Measurements from ENCODE around the gene LSM4. TPM values are rescaled to one million over a fixed set of nuclear protein-coding genes. Genes with fewer than 3 reads are reported as not detected.

Gene LSM4
- total and polyA plus RNA-seq, 2 donors from 2014 or later: 87.7 to 245 TPM

GRCh38 chr19:18274781-18275356, 48.0 kb downstream of the LSM4 start:
- intact Hi-C loops (cut with DNase I): loop anchor here (10.0 kb wide), 1 partner anchor 130 kb away; no protein-coding TSS in a partner anchor
- no peaks in the 10 kb centered on the region for H3K9me3 ChIP-seq (ENCODE audit: control insufficient read depth in 2 of 3, insufficient read depth in 1 of 3, low read length in 3 of 3)
- DNase-seq (peak in 4 of 5 donors; percentile 57 to 95 (median 76)), FAIRE-seq (no peak)
- H3K27ac ChIP-seq (ENCODE audit: low read depth in 2 of 2, low read length in 2 of 2): peak overlapping the region; percentile 83 to 87
- no peak for TF ChIP-seq CTCF (IDR thresholded peaks at IDR 0.05; ENCODE audit: borderline replicate concordance, extremely low read depth, insufficient read depth)
- peaks cover 0 to 32% (median 27%) of the 10 kb centered on the region in 3 donors for H3K4me1 ChIP-seq (ENCODE audit: control insufficient read depth in 2 of 3, insufficient read depth in 2 of 3, low read depth in 1 of 3, low read length in 3 of 3)
- H3K4me3 ChIP-seq (ENCODE audit: low read length in 3 of 3): peak overlapping the region in 1 of 3 donors; percentile 25
- H3K27me3 ChIP-seq (ENCODE audit: control insufficient read depth, insufficient read depth, low read length): no peaks in the 10 kb centered on the region
- peaks cover 6 to 15% (median 7%) of the 10 kb centered on the region in 3 donors for H3K36me3 ChIP-seq (ENCODE audit: control insufficient read depth in 2 of 3, insufficient read depth in 3 of 3, low read length in 3 of 3)
- peak overlapping the region in 2 of 3 donors; percentile 6 to 15 for H3K9ac ChIP-seq (ENCODE audit: low read length in 3 of 3)

GRCh38 chr19:18274219-18274780, 48.6 kb downstream of the LSM4 start, which contains the start of gene IQCN:
Gene IQCN (minus strand): TSS chr19:18274452. CDS start chr19:18269478, 4,974 bp downstream.
- H3K4me1 ChIP-seq (ENCODE audit: control insufficient read depth in 2 of 3, insufficient read depth in 2 of 3, low read depth in 1 of 3, low read length in 3 of 3): peaks cover 0 to 32% (median 27%) of the 10 kb centered on the region in 3 donors
- peak within 1 kb of the TSS in 2 of 3 donors; percentile 6 to 15 for H3K9ac ChIP-seq (ENCODE audit: low read length in 3 of 3)
- TF ChIP-seq CTCF (IDR thresholded peaks at IDR 0.05; ENCODE audit: borderline replicate concordance, extremely low read depth, insufficient read depth): no peak
- intact Hi-C loops (cut with DNase I): loop anchor here (10.0 kb wide), 1 partner anchor 131 kb away; no protein-coding TSS in a partner anchor
- H3K4me3 ChIP-seq (ENCODE audit: low read length in 3 of 3): peak within 1 kb of the TSS in 1 of 3 donors; percentile 25
- peak within 1 kb of the TSS; percentile 83 to 87 for H3K27ac ChIP-seq (ENCODE audit: low read depth in 2 of 2, low read length in 2 of 2)
- FAIRE-seq: no peak
- H3K36me3 ChIP-seq (ENCODE audit: control insufficient read depth in 2 of 3, insufficient read depth in 3 of 3, low read length in 3 of 3): peaks cover 6 to 15% (median 8%) of the 10 kb centered on the region in 3 donors
- no peaks in the 10 kb centered on the region for H3K9me3 ChIP-seq (ENCODE audit: control insufficient read depth in 2 of 3, insufficient read depth in 1 of 3, low read length in 3 of 3)
- no peaks in the 10 kb centered on the region for H3K27me3 ChIP-seq (ENCODE audit: control insufficient read depth, insufficient read depth, low read length)
- peak in 2 of 5 donors; percentile 56 to 70 for DNase-seq

- intact Hi-C loops (cut with DNase I): loop anchor here (10.0 kb wide), 1 partner anchor 131 kb away; no protein-coding TSS in a partner anchor
- TF ChIP-seq CTCF (IDR thresholded peaks at IDR 0.05; ENCODE audit: borderline replicate concordance, extremely low read depth, insufficient read depth): no peak
- H3K4me1 ChIP-seq (ENCODE audit: control insufficient read depth in 2 of 3, insufficient read depth in 2 of 3, low read depth in 1 of 3, low read length in 3 of 3): peaks cover 0 to 28% (median 23%) of the 10 kb centered on the region in 3 donors
- H3K4me3 ChIP-seq (ENCODE audit: low read length in 3 of 3): no peak overlapping the region
- no peaks in the 10 kb centered on the region for H3K9me3 ChIP-seq (ENCODE audit: control insufficient read depth in 2 of 3, insufficient read depth in 1 of 3, low read length in 3 of 3)
- H3K36me3 ChIP-seq (ENCODE audit: control insufficient read depth in 2 of 3, insufficient read depth in 3 of 3, low read length in 3 of 3): peaks cover 3 to 9% (median 7%) of the 10 kb centered on the region in 3 donors
- no peak for DNase-seq
- peak overlapping the region; percentile 83 to 87 for H3K27ac ChIP-seq (ENCODE audit: low read depth in 2 of 2, low read length in 2 of 2)
- H3K9ac ChIP-seq (ENCODE audit: low read length in 3 of 3): no peak overlapping the region
- no peak for FAIRE-seq
- no peaks in the 10 kb centered on the region for H3K27me3 ChIP-seq (ENCODE audit: control insufficient read depth, insufficient read depth, low read length)
These were observed 49.2 kb downstream of the LSM4 start for GRCh38 chr19:18273561-18274218.

Measured in kidney (tissue), 14 donors.